Mesendoderm (in vitro differentiated cells): ENCODE results near the gene DUSP6.

Experiments
- DNase-seq: peaks from one replicate; pipeline ENCODE4 v3.0.0; 2013
- H2AK5ac ChIP-seq: 2 replicates; pipeline ENCODE4 v1.6.1; 2013; ENCODE audit warnings: low read length, inconsistent platforms
- H2BK120ac ChIP-seq: 2 replicates; pipeline ENCODE4 v1.6.1; 2013; ENCODE audit warnings: low read depth, mild to moderate bottlenecking, low read length, moderate library complexity, mixed read lengths
- H2BK15ac ChIP-seq: replicated peaks from 2 replicates; pipeline ENCODE4 v1.6.1; 2013; ENCODE audit warnings: low read depth, mild to moderate bottlenecking, moderate library complexity
- H2BK5ac ChIP-seq: 2 replicates; pipeline ENCODE4 v1.6.1; 2013; ENCODE audit warnings: low read length, inconsistent platforms
- H3K18ac ChIP-seq: 2 replicates; pipeline ENCODE4 v1.6.1; 2013; ENCODE audit warnings: mild to moderate bottlenecking, low read length, mixed read lengths
- H3K23ac ChIP-seq: one replicate; pipeline ENCODE4 v1.6.1; 2013; ENCODE audit warnings: low read length
- H3K27ac ChIP-seq: 2 replicates; pipeline ENCODE4 v1.5.1; 2013; ENCODE audit warnings: low read depth, mild to moderate bottlenecking, inconsistent platforms, low read length, moderate library complexity
- H3K27me3 ChIP-seq: 2 replicates; pipeline ENCODE4 v1.6.1; 2013; ENCODE audit warnings: low read length, control low read depth, mild to moderate bottlenecking, inconsistent platforms; ENCODE audit not compliant: insufficient read depth, poor library complexity
- H3K36me3 ChIP-seq: 2 replicates; pipeline ENCODE4 v1.6.1; 2013; ENCODE audit warnings: low read length, inconsistent platforms; ENCODE audit not compliant: control insufficient read depth, insufficient read depth
- H3K4ac ChIP-seq: one replicate; pipeline ENCODE4 v1.6.1; 2013; ENCODE audit warnings: low read depth, mild to moderate bottlenecking, low read length, moderate library complexity
- H3K4me1 ChIP-seq: 2 replicates; pipeline ENCODE4 v1.6.1; 2013; ENCODE audit warnings: low read depth, low read length, inconsistent platforms; ENCODE audit not compliant: control insufficient read depth
- H3K4me2 ChIP-seq: 2 replicates; pipeline ENCODE4 v1.6.1; 2013; ENCODE audit warnings: low read length
- H3K4me3 ChIP-seq: 2 replicates; pipeline ENCODE4 v1.5.1; 2013; ENCODE audit warnings: mild to moderate bottlenecking, low read length
- H3K56ac ChIP-seq: one replicate; pipeline ENCODE4 v1.6.1; 2013; ENCODE audit warnings: low read length
- H3K79me1 ChIP-seq: 2 replicates; pipeline ENCODE4 v1.6.1; 2013; ENCODE audit warnings: low read length, inconsistent platforms
- H3K79me2 ChIP-seq: 2 replicates; pipeline ENCODE4 v1.6.1; 2013; ENCODE audit warnings: mild to moderate bottlenecking, low read length; ENCODE audit not compliant: control insufficient read depth, insufficient read depth
- H3K9ac ChIP-seq: 2 replicates; pipeline ENCODE4 v1.6.1; 2013; ENCODE audit warnings: low read length, inconsistent platforms
- H4K5ac ChIP-seq: one replicate; pipeline ENCODE4 v1.6.1; 2013; ENCODE audit warnings: low read length
- H4K8ac ChIP-seq: one replicate; pipeline ENCODE4 v1.6.1; 2013; ENCODE audit warnings: low read depth, mild to moderate bottlenecking, control low read depth, low read length, moderate library complexity
- WGBS: extraction: QIAGEN DNeasy Blood & Tissue Kit; methylation state at CpG from one replicate; pipeline ENCODE4 v1.1.7; 2013; ENCODE audit warnings: low lambda C conversion rate, missing lambda C conversion rate; ENCODE audit not compliant: insufficient coverage; ENCODE audit errors: extremely low coverage; 5-methylcytosine and 5-hydroxymethylcytosine counted together

Gene DUSP6

GRCh38 chr12:89309440-89309802, 42.9 kb downstream of the DUSP6 start:
- Histone ChIP-seq H2BK15ac (no peak overlapping the region), H3K56ac (no peak overlapping the region), H3K79me2 (no peaks in the 10 kb centered on the region), H4K5ac (no peak overlapping the region), H3K4ac (no peak overlapping the region), H4K8ac (no peak overlapping the region), H3K36me3 (no peaks in the 10 kb centered on the region), H3K23ac (no peak overlapping the region), H2BK120ac (no peak overlapping the region), H3K4me1 (peaks cover 2% of the 10 kb centered on the region), H3K4me2 (no peak overlapping the region), H3K79me1 (no peaks in the 10 kb centered on the region), H2AK5ac (no peak overlapping the region), H3K27me3 (no peaks in the 10 kb centered on the region), H3K18ac (no peak overlapping the region), H3K9ac (no peak overlapping the region), H3K4me3 (no peak overlapping the region), H2BK5ac (no peak overlapping the region), H3K27ac (no peak overlapping the region)
- no CpG with 5 or more reads among the region's 3 CpGs for WGBS
- DNase-seq, result no peak

- no peak overlapping the region for H2AK5ac ChIP-seq
- H2BK15ac ChIP-seq, result no peak overlapping the region
- no peak overlapping the region for H3K56ac ChIP-seq
- H3K18ac ChIP-seq, result no peak overlapping the region
- H3K4me2 ChIP-seq, result no peak overlapping the region
- no peak overlapping the region for H2BK120ac ChIP-seq
- no peak overlapping the region for H4K8ac ChIP-seq
- no CpG with 5 or more reads among the region's 9 CpGs for WGBS
- no peaks in the 10 kb centered on the region for H3K27me3 ChIP-seq
- no peak overlapping the region for H4K5ac ChIP-seq
- no peak overlapping the region for H3K4ac ChIP-seq
- no peak overlapping the region for H2BK5ac ChIP-seq
- DNase-seq, result no peak
- H3K4me1 ChIP-seq, result peaks cover 2% of the 10 kb centered on the region
- no peak overlapping the region for H3K9ac ChIP-seq
- H3K36me3 ChIP-seq, result no peaks in the 10 kb centered on the region
- no peak overlapping the region for H3K27ac ChIP-seq
- H3K79me2 ChIP-seq, result no peaks in the 10 kb centered on the region
- H3K23ac ChIP-seq, result no peak overlapping the region
- H3K79me1 ChIP-seq, result no peaks in the 10 kb centered on the region
- no peak overlapping the region for H3K4me3 ChIP-seq
These were observed 44.6 kb downstream of the DUSP6 start for GRCh38 chr12:89307474-89308253.

GRCh38 chr12:89306827-89307473, 45.4 kb downstream of the DUSP6 start:
- no peak for DNase-seq
- Histone ChIP-seq H3K4me3 (no peak overlapping the region), H2AK5ac (no peak overlapping the region)

GRCh38 chr12:89305373-89305772, 46.9 kb downstream of the DUSP6 start:
- H3K27ac ChIP-seq, result no peak overlapping the region
- no peak overlapping the region for H2BK5ac ChIP-seq
- H2BK120ac ChIP-seq, result no peak overlapping the region
- no peak overlapping the region for H2AK5ac ChIP-seq
- H3K4ac ChIP-seq, result no peak overlapping the region
- no peak overlapping the region for H4K8ac ChIP-seq
- H3K18ac ChIP-seq, result no peak overlapping the region
- H2BK15ac ChIP-seq, result no peak overlapping the region
- no peak overlapping the region for H3K56ac ChIP-seq
- H3K27me3 ChIP-seq, result no peaks in the 10 kb centered on the region
- H4K5ac ChIP-seq, result no peak overlapping the region
- H3K79me1 ChIP-seq, result no peaks in the 10 kb centered on the region
- no peak overlapping the region for H3K9ac ChIP-seq
- H3K79me2 ChIP-seq, result no peaks in the 10 kb centered on the region
- WGBS, result no CpG with 5 or more reads among the region's 1 CpG
- no peak overlapping the region for H3K23ac ChIP-seq
- DNase-seq, result no peak
- H3K4me1 ChIP-seq, result peaks cover 2% of the 10 kb centered on the region
- H3K36me3 ChIP-seq, result no peaks in the 10 kb centered on the region
- no peak overlapping the region for H3K4me3 ChIP-seq
- H3K4me2 ChIP-seq, result no peak overlapping the region

More at GRCh38 chr12:89306827-89307473, 45.4 kb downstream of the DUSP6 start:
- Histone ChIP-seq H3K79me1 (no peaks in the 10 kb centered on the region), H3K23ac (no peak overlapping the region), H2BK15ac (no peak overlapping the region), H2BK5ac (no peak overlapping the region), H2BK120ac (no peak overlapping the region), H3K4me1 (peaks cover 2% of the 10 kb centered on the region), H3K4me2 (no peak overlapping the region), H3K36me3 (no peaks in the 10 kb centered on the region), H3K4ac (no peak overlapping the region), H3K79me2 (no peaks in the 10 kb centered on the region), H3K27me3 (no peaks in the 10 kb centered on the region), H3K56ac (peak overlapping the region; percentile 22), H3K27ac (no peak overlapping the region), H4K5ac (no peak overlapping the region), H4K8ac (no peak overlapping the region), H3K9ac (no peak overlapping the region), H3K18ac (no peak overlapping the region)
- no CpG with 5 or more reads among the region's 5 CpGs for WGBS

GRCh38 chr12:89299931-89300330, 52.4 kb downstream of the DUSP6 start:
- Histone ChIP-seq H3K23ac (no peak overlapping the region), H3K36me3 (no peaks in the 10 kb centered on the region), H2AK5ac (no peak overlapping the region), H3K27me3 (no peaks in the 10 kb centered on the region), H3K27ac (no peak overlapping the region), H2BK15ac (no peak overlapping the region), H3K4me1 (no peaks in the 10 kb centered on the region), H3K4me2 (no peak overlapping the region), H3K56ac (no peak overlapping the region), H3K4ac (no peak overlapping the region), H2BK120ac (no peak overlapping the region), H4K8ac (no peak overlapping the region), H3K79me1 (no peaks in the 10 kb centered on the region), H3K4me3 (no peak overlapping the region), H4K5ac (no peak overlapping the region), H3K79me2 (no peaks in the 10 kb centered on the region), H2BK5ac (no peak overlapping the region), H3K18ac (no peak overlapping the region), H3K9ac (no peak overlapping the region)
- no peak for DNase-seq
- no CpG with 5 or more reads among the region's 2 CpGs for WGBS
